ENCODE results near the gene FAM199X. TPM values are rescaled to one million over a fixed set of nuclear protein-coding genes. Genes with fewer than 3 reads are reported as not detected.
"Not testable (repeated sequence)": the region's sequence is repeated elsewhere in the genome, so short reads cannot be mapped to it uniquely, and the experiment has no call there.

FAM199X gene
- total RNA-seq, 2 donors from 2014 or later: 20.9 to 29.3 TPM

DNA sequence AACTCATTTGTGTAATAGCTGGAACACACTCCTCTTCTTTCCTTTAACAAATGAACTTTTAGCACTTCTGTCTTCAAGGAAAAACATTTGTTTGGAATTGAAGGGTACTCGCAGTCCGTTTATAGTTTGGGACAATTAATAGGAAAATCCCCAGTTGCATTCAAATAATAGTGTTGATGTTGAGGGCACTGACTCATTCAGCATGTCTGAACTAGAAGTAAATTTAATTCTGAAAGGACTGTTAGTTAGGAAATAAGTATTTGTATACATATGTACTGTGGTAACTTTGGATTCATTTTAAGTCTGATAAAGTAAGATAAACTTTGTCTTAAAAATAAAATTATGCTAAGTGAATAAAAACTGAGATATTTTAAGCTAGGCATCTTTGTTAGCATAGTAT lies 27.2 kb downstream of the FAM199X start:
- H3K4me1 ChIP-seq: no peaks in the 10 kb centered on the region
- no peaks in the 10 kb centered on the region for H3K27me3 ChIP-seq
- no peak overlapping the region for H3K27ac ChIP-seq
- no peak overlapping the region for H3K4me3 ChIP-seq
- DNase-seq: no peak
- no peak overlapping the region for H3K9ac ChIP-seq (ENCODE audit: low read depth in 2 of 2, low read length in 2 of 2)
- no peak for TF ChIP-seq CTCF (IDR thresholded peaks at IDR 0.05)
- H3K36me3 ChIP-seq: no peaks in the 10 kb centered on the region
- H3K9me3 ChIP-seq: no peaks in the 10 kb centered on the region
- intact Hi-C loops (cut with DNase I): no loop called here

DNA sequence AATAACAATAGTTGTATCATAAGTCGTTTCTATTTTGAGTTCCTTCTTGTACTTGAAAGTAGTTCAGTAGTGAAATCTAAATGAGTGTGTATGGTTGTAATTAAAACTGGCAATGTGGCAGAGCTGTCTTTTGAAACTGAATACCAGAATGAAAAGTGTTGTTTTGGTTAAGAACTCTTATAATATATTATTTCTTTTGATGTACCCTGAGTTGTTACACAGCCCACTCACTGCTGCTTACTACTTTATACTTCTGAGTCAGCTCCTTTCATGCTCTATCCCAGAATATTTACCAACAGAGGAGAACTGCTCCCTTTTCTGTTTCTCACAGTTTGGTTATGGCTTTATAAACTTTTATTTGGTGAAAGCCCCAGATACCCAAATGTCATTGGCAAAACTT lies 28.8 kb downstream of the FAM199X start:
- H3K4me3 ChIP-seq: no peak overlapping the region
- no peak for TF ChIP-seq CTCF (IDR thresholded peaks at IDR 0.05)
- H3K27ac ChIP-seq: no peak overlapping the region
- no peaks in the 10 kb centered on the region for H3K27me3 ChIP-seq
- H3K9ac ChIP-seq (ENCODE audit: low read depth in 2 of 2, low read length in 2 of 2): no peak overlapping the region
- H3K4me1 ChIP-seq: no peaks in the 10 kb centered on the region
- intact Hi-C loops (cut with DNase I): loop anchor here (5.0 kb wide), 1 partner anchor 147 kb away; no protein-coding TSS in a partner anchor
- H3K9me3 ChIP-seq: no peaks in the 10 kb centered on the region
- H3K36me3 ChIP-seq: no peaks in the 10 kb centered on the region
- no peak for DNase-seq

GRCh38 chrX:104195489-104196084 lies 29.3 kb downstream of the FAM199X start:
- Histone ChIP-seq H3K27ac (no peak overlapping the region), H3K36me3 (no peaks in the 10 kb centered on the region), H3K27me3 (no peaks in the 10 kb centered on the region), H3K9me3 (no peaks in the 10 kb centered on the region), H3K9ac (ENCODE audit: low read depth in 2 of 2, low read length in 2 of 2) (no peak overlapping the region), H3K4me3 (no peak overlapping the region), H3K4me1 (no peaks in the 10 kb centered on the region)
- peak; percentile 80 for TF ChIP-seq CTCF (IDR thresholded peaks at IDR 0.05)
- peak; percentile 18 for DNase-seq
- intact Hi-C loops (cut with DNase I): loop anchor here (5.0 kb wide), 1 partner anchor 147 kb away; no protein-coding TSS in a partner anchor

- intact Hi-C loops (cut with DNase I): no loop called here
- Histone ChIP-seq H3K36me3 (no peaks in the 10 kb centered on the region), H3K4me3 (no peak overlapping the region), H3K9ac (ENCODE audit: low read depth in 2 of 2, low read length in 2 of 2) (no peak overlapping the region), H3K27me3 (no peaks in the 10 kb centered on the region), H3K9me3 (no peaks in the 10 kb centered on the region), H3K27ac (no peak overlapping the region), H3K4me1 (no peaks in the 10 kb centered on the region)
- TF ChIP-seq CTCF (IDR thresholded peaks at IDR 0.05): no peak
- DNase-seq: no peak
Observed at GRCh38 chrX:104205548-104205947, 39.3 kb downstream of the FAM199X start.

DNA sequence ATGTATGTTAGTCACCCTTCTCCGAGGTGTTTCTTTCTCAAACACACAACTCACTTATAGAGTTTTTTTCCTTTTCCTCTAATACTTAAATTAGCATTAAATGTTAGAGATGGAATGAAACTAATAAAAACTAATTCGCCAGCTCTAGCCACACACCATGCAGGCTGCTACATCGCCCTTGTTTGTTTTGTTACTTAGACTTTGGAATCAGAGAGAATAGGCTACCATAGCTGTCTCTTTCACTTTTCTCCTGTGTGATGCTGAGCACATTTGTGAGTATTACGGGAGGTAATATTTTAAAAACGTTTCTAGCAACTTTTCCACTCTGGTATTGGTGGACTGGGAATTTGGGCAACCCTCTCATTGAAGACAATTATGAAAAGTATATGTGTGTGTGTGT lies 44.9 kb downstream of the FAM199X start:
- intact Hi-C loops (cut with DNase I): no loop called here
- no peak for DNase-seq
- no peaks in the 10 kb centered on the region for H3K36me3 ChIP-seq
- no peaks in the 10 kb centered on the region for H3K4me1 ChIP-seq
- no peak overlapping the region for H3K9ac ChIP-seq (ENCODE audit: low read depth in 2 of 2, low read length in 2 of 2)
- H3K9me3 ChIP-seq: no peaks in the 10 kb centered on the region
- H3K4me3 ChIP-seq: no peak overlapping the region
- H3K27ac ChIP-seq: no peak overlapping the region
- no peak for TF ChIP-seq CTCF (IDR thresholded peaks at IDR 0.05)
- H3K27me3 ChIP-seq: no peaks in the 10 kb centered on the region

DNA sequence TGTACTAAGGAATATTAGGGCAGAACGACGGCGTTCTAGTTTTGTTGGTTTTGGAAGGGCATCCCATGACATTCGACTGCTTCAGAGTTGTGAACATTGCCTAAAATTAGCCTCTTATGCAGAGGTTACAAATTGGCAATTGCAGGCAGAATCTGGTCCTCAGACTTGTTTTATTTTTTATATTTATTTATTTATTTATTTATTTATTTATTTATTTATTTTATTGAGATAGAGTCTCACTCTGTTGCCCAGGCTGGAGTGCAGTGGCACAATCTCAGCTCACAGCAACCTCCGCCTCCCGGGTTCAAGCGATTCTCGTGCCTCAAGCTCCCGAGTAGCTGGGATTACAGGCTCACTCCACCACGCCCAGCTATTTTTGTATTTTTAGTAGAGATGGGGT lies 63.8 kb downstream of the FAM199X start:
- H3K9ac ChIP-seq (ENCODE audit: low read depth in 2 of 2, low read length in 2 of 2); H3K27me3 ChIP-seq; intact Hi-C loops (cut with DNase I); H3K9me3 ChIP-seq; DNase-seq; H3K4me3 ChIP-seq; H3K4me1 ChIP-seq; H3K27ac ChIP-seq; H3K36me3 ChIP-seq: not testable (repeated sequence)

Other genes with a start within 250 kb of the FAM199X start
- gene TMSB15B, start 203.8 kb upstream of the FAM199X start, total RNA-seq: 1 to 10 TPM; 2.7 to 3.0 TPM
- not detected for gene H2BW1, start 152.7 kb upstream of the FAM199X start, total RNA-seq
- not detected for gene H2BW2, start 126.5 kb upstream of the FAM199X start, total RNA-seq
- gene TMSB15C, start 90.2 kb upstream of the FAM199X start, total RNA-seq: 1 to 10 TPM in 1 of 2 donors, under 1 TPM in 1; 0.89 to 1.2 TPM
- gene ZCCHC18, start 53.9 kb upstream of the FAM199X start, total RNA-seq: under 1 TPM in 1 of 2 donors, not detected in 1; 0.98 TPM
- 1 to 10 TPM; 7.5 to 8.6 TPM for gene SLC25A53, start 9.4 kb upstream of the FAM199X start, total RNA-seq
- not detected for gene ESX1, start 88.5 kb downstream of the FAM199X start, total RNA-seq